ENCODE results near the gene CHST4.

DNA sequence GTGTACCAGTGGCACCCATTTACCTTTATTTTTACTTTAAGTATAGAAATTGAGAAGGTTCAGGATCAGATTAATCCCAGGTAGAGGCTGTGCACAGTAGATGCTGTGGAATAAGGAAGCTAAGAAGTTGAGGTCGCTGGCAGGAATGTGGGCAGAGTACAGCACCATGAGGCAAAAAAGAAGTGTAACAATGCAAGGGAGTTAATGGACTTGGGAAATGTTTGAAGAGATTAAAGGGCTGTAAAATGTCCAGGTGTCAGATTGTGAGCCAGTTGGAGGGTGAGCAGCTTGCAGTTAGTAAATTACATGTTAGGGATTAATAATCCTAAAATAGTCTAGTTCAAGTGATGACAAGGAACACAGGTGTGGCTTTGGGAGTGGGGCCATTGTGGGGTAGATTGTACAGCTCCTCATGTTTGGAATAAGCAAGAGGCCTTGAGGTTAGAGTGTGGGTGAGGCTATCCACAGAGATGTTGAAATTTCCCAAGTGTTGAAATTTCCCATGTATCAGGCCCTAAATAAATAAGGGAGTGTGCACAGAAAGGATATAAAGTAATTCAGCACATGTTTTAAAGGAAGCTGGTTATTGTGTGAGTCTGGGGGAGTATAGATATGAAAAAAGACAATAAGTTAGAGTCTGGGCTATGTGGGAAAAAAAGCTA lies 29.1 kb downstream of the CHST4 start:
- TF ChIP-seq POLR2A (IDR thresholded peaks at IDR 0.05): no peak
- TF ChIP-seq, protein P1, sequence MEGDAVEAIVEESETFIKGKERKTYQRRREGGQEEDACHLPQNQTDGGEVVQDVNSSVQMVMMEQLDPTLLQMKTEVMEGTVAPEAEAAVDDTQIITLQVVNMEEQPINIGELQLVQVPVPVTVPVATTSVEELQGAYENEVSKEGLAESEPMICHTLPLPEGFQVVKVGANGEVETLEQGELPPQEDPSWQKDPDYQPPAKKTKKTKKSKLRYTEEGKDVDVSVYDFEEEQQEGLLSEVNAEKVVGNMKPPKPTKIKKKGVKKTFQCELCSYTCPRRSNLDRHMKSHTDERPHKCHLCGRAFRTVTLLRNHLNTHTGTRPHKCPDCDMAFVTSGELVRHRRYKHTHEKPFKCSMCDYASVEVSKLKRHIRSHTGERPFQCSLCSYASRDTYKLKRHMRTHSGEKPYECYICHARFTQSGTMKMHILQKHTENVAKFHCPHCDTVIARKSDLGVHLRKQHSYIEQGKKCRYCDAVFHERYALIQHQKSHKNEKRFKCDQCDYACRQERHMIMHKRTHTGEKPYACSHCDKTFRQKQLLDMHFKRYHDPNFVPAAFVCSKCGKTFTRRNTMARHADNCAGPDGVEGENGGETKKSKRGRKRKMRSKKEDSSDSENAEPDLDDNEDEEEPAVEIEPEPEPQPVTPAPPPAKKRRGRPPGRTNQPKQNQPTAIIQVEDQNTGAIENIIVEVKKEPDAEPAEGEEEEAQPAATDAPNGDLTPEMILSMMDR (IDR thresholded peaks at IDR 0.05): no peak
